GM18526 (cell line): Measurements from ENCODE around the gene ANO6.

Experiments used
- POLR2A ChIP-seq: IDR thresholded peaks from 3 replicates; pipeline ENCODE4 v1.6.1; 2011; ENCODE audit not compliant: insufficient read length; ENCODE audit errors: extremely low read depth

ANO6 gene

GRCh38 chr12:45215419-45216229 lies at the start of gene ANO6:
ANO6 (plus strand) TSS chr12:45216095; CDS start chr12:45216322, 227 bp downstream.
- peak; percentile 77 for TF ChIP-seq POLR2A

- TF ChIP-seq POLR2A = no peak
These were observed 46.9 kb upstream of the ANO6 start for GRCh38 chr12:45168976-45169375.

- no peak for TF ChIP-seq POLR2A
These were observed 45.3 kb upstream of the ANO6 start for GRCh38 chr12:45170456-45171042.

- TF ChIP-seq POLR2A = no peak
These were observed 41.3 kb upstream of the ANO6 start for GRCh38 chr12:45174595-45174994.

GRCh38 chr12:45178771-45179170 lies 37.1 kb upstream of the ANO6 start:
- no peak for TF ChIP-seq POLR2A

- TF ChIP-seq POLR2A = no peak
These were observed 33.4 kb upstream of the ANO6 start for GRCh38 chr12:45182511-45182910.

- no peak for TF ChIP-seq POLR2A
These were observed 32.6 kb upstream of the ANO6 start for GRCh38 chr12:45183246-45183645.

- no peak for TF ChIP-seq POLR2A
These were observed 31.5 kb upstream of the ANO6 start for GRCh38 chr12:45184147-45184963.

- no peak for TF ChIP-seq POLR2A
These were observed 29.1 kb upstream of the ANO6 start for GRCh38 chr12:45186762-45187161.

- TF ChIP-seq POLR2A = no peak
These were observed 26.0 kb upstream of the ANO6 start for GRCh38 chr12:45189766-45190403.

- TF ChIP-seq POLR2A = no peak
These were observed 24.7 kb upstream of the ANO6 start for GRCh38 chr12:45191239-45191638.

GRCh38 chr12:45192707-45193106 lies 23.2 kb upstream of the ANO6 start:
- TF ChIP-seq POLR2A = no peak

GRCh38 chr12:45200491-45201043 lies 15.3 kb upstream of the ANO6 start:
- TF ChIP-seq POLR2A = no peak

- no peak for TF ChIP-seq POLR2A
These were observed 12.1 kb upstream of the ANO6 start for GRCh38 chr12:45203767-45204166.

GRCh38 chr12:45204757-45205156 lies 11.1 kb upstream of the ANO6 start:
- TF ChIP-seq POLR2A = no peak
